NCI-H1694 treated with DMSO at 0.1 percent for 48 hours (cell line): Measurements from ENCODE around the gene PDE6A.

ENCODE experiments used
- DNase-seq: peaks from one replicate; lab custom pipeline; 2025; lab: John Stamatoyannopoulos, UW

The PDE6A gene

GRCh38 chr5:149944666-149945065 is at the start of gene PDE6A:
TSS of gene PDE6A (minus strand) at chr5:149944793. CDS start at chr5:149944673, 120 bp downstream.
- no peak for DNase-seq

- DNase-seq: no peak
Measured at GRCh38 chr5:149993471-149993870, 48.9 kb upstream of the PDE6A start.

GRCh38 chr5:149990518-149991376 is 46.2 kb upstream of the PDE6A start:
- peak; percentile 35 for DNase-seq

- no peak for DNase-seq
Measured at GRCh38 chr5:149988126-149988525, 43.5 kb upstream of the PDE6A start.

GRCh38 chr5:149982505-149982904 is 37.9 kb upstream of the PDE6A start:
- no peak for DNase-seq

GRCh38 chr5:149981206-149981605 is 36.6 kb upstream of the PDE6A start:
- DNase-seq: no peak

GRCh38 chr5:149979896-149980295 is 35.3 kb upstream of the PDE6A start:
- no peak for DNase-seq

GRCh38 chr5:149975409-149975808 is 30.8 kb upstream of the PDE6A start:
- DNase-seq: no peak

GRCh38 chr5:149969181-149969930 is 24.8 kb upstream of the PDE6A start:
- DNase-seq: no peak

GRCh38 chr5:149966946-149967345 is 22.4 kb upstream of the PDE6A start:
- no peak for DNase-seq

GRCh38 chr5:149963729-149964128 is 19.1 kb upstream of the PDE6A start:
- DNase-seq: no peak

GRCh38 chr5:149962601-149963300 is 18.2 kb upstream of the PDE6A start:
- DNase-seq: no peak

- peak; percentile 66 for DNase-seq
Measured at GRCh38 chr5:149961957-149962409, 17.4 kb upstream of the PDE6A start.

GRCh38 chr5:149961186-149961685 is 16.6 kb upstream of the PDE6A start:
- DNase-seq: no peak

GRCh38 chr5:149960272-149961185 is 15.9 kb upstream of the PDE6A start, which contains the start of gene SLC26A2:
TSS of gene SLC26A2 (plus strand) at chr5:149960758. CDS start at chr5:149977653, 16,895 bp downstream.
- peak; percentile 92 for DNase-seq

- no peak for DNase-seq
Measured at GRCh38 chr5:149959406-149960236, 15.0 kb upstream of the PDE6A start.

GRCh38 chr5:149957855-149958254 is 13.3 kb upstream of the PDE6A start:
- no peak for DNase-seq

GRCh38 chr5:149956685-149957084 is 12.1 kb upstream of the PDE6A start:
- no peak for DNase-seq

- DNase-seq: no peak
Measured at GRCh38 chr5:149954798-149955197, 10.2 kb upstream of the PDE6A start.
